SKM-1 (cell line): ENCODE data around the gene SCAF8.
"Not testable (repeated sequence)": the region's sequence is repeated elsewhere in the genome, so short reads cannot be mapped to it uniquely, and the experiment has no call there.

Source experiments
- DNase-seq: peaks from one replicate; lab custom pipeline; 2025; ENCODE audit not compliant: unreplicated experiment; lab: John Stamatoyannopoulos, UW

Gene SCAF8

DNA sequence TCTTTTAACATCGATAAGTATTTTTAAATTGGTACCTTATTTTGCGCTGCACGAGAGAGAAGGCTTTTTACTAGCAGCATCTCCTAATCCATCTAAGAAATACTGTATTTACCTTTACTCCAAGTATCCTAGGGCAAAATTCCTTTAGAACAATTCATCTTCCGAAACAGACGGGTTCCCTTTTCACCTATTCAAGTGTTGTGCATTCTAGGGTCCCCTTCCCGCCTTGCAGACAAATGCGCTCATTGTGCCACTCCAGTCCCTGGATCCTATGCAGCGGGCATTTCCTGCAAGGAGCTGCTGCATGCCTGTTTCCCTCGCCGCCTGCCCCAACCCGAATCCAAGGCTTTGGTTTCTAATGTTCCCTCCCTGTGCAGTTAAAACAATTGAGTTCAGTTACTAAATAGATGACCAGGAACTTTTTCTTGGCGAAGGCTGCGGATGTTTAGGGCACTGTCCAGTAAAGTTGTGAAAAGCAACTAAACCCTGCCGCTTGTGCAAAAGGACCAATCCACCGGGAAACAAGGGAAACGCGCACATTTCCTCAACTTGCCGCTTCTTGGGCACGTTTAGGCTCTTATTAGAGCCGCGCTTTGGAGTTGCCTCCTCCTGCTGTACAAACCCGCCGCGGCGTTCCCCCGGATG lies 556 bp upstream of the SCAF8 start:
- DNase-seq, result peak; percentile 44

DNA sequence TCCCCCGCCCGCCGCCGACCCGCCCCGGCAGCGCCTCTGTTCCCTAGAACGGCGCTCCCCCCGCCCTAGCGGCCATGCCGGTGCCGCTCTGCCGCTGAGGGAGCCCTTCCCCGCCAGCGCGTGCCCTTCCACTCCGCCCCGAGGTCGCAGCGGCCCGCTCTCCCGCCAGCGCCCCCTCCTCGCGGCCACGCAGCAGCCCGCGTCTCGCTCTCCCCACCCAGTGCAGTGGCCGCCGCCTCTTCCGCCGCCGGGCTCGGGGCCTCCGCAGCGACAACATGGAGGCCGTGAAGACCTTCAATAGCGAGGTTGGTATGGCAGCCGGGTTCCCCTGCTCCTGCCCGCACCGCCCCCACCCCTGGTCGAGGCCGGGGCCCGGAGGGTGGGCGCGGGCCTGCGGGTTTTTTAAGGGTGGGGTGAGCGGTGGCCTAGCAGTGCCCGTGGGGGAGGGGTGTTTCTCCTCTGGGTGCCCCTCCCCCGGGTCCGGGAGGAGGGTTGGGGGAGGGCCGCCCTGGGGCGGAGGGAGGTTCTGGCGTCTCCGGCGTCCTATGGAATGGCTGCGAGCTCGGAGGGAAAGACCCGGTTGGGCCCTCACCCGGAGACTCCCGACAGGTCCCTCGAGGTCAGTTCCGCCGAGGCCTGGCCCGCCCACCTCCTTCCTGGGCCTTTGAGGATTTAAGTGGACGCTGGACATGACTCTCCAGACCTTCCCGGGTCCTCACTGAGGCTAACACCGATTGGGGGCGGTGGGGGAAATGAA lies 588 bp downstream of the SCAF8 start:
- peak; percentile 67 for DNase-seq

DNA sequence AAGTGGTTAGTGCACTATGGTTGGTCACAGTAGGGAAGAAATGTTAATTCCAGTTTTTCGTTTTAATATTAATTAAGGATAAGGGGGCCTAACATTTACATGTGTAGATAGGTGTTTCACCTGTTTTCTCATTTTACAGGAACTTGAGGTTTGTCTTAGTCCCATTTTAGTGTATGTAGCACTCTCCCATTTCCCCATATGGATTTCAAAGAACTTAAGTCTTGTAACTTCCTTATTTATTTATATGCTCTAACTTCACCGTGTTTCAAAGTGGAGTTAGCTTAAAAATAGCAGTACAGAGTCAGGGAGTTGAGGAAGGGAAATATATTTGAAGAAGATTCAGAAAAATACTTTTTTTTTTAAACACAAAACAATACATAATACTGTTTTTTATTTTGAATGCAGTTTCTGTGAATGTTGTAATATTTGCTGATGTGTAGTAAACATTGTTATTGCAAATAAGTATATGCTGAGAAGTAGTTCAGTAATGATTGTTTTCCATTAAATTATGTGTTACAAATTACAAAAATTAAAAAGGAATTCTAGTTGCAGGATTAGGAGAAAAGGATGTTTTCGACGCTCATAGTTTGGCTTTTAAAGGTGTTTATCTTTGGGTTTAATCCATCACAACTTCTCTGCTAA lies 3.5 kb downstream of the SCAF8 start:
- peak; percentile 24 for DNase-seq

DNA sequence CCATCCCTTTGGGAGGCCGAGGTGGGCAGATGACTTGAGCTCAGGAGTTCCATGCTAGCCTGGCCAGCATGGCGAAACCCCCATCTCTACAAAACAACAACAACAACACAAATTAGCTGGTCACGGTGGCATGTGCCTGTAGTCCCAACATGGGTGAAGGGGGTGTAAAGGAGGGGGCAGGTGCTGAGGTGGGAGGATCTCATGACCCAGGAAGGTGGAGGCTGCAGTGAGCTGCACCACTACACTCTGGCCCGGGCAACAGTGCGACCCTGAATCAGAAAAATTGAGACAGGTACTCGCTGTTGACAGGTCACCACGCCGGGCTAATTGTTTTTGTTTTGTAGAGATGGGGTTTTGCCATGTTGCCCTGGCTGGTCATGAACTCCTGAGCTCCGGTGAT lies 4.2 kb downstream of the SCAF8 start:
- no peak for DNase-seq

DNA sequence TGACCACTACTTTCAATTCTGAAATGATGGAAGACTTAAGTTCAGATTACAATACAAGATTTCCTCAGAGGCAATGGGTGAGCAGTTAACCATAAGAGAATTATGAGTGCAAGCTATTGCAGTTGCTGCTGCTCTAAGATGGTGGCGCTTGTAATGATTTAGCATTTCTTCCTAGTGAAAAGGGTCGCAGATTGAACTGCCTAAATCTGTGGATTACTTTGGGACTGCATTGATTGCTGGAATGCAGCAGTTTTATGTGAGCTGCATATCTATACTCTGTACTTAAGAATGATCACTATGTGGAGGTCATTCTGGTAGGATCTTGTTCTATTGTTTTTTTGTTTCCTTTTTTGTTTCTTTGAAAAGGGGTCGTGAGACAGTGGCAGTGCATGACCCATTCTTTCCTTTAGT lies 5.3 kb downstream of the SCAF8 start:
- DNase-seq, result no peak

DNA sequence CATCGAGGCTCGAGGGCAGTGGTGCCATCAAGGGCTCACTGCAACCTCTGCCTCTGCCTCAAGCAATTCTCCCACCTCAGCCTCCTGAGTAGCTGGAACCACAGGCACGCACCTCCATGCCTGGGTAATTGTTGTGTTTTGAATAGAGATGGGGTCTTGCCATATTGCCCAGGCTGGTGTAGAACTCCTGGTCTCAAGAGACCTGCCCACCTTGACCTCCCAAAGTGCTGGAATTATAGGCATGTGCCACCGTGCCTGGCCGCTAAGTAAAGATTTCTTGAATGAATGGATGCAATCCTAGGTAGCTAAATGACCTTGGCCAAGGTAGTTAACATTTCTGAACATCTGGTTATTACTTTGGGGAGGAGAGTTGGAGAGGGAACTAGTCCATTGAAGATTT lies 7.4 kb downstream of the SCAF8 start:
- DNase-seq, result no peak

DNA sequence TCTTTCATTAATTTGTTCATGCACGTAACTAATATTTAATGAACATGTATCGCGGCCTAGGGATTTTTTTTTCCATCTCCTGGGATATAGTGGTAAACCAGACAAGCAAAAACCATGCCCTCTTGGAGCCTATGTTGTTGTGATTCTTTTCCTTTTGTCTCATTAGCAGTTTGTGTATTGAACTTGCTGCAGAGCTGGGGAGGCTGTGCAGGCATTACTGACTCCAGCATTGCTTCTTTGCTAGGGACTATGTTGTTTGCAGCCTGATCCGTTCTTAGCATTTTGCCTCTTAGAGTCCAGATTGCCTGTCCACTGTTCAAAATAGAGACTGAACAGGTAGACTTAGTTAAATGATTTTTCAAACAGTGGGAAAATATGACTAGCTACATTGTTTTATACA lies 9.7 kb downstream of the SCAF8 start:
- no peak for DNase-seq

DNA sequence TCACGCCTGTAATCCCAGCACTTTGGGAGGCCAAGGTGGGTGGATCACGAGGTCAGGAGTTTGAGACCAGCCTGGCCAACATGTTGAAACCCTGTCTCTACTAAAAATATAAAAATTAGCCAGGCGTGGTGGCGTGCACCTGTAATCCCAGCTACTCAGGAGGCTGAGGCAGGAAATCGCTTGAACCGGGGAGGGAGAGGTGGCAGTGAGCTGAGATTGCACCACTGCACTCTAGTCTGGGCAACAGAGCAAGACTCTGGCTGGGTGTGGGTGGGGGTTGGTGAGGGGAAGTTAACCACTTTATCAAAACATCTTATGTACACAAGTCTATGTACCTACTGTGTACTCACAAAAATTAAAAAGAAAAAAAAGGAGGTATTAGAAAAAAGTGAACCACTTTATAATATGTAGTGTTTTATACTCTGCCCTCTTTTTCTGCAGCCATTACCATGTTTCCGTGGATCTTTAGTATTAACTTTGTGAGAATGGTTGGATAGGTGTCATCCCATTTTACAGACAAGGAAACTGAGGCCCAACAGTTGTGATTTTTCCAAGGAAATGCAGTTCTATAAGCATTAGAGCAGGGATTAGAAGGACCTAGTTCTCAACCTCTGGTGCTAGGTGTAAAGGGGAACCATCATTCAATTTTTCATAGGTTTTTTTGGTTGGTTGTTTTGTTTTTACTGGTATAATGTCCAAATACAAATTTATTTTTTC lies 11.0 kb downstream of the SCAF8 start:
- DNase-seq, result not testable (repeated sequence)

DNA sequence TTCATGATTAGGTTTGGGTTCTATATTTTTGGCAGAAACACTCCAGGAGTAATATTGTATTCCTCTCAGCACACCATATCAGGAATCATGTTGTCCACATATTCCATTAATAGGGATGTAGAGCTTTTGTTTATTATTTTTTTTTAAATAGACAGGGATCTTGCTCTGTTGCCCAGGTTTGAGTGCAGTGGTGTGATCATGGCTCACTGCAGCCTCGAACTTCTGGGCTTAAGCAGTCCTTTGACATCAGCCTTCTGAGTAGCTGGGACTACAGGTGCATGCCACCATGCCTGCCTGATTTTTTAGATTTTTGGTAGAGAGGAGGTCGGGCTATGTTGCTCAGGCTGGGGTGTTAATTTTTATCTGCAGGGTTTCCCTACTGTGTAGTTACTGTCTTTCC lies 12.0 kb downstream of the SCAF8 start:
- no peak for DNase-seq

DNA sequence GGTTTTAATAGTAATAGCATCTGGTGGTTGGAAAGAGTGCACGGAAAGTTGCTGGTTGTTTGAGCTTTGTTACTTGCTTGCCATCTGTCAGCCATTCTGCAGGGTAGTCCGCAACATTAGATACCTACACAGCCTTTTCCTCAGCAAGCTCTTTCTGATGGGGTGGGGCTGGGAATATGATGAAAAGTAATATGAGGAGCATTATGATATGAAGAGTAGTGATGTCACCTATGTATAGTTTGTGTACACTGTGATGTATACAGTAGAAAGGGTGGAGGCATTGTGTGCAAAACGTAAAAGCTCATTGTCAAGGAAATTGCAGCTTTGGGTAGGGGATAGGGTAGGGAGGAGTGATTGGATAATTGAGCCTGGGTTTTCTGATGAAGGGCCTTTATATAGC lies 16.1 kb downstream of the SCAF8 start:
- DNase-seq, result no peak

DNA sequence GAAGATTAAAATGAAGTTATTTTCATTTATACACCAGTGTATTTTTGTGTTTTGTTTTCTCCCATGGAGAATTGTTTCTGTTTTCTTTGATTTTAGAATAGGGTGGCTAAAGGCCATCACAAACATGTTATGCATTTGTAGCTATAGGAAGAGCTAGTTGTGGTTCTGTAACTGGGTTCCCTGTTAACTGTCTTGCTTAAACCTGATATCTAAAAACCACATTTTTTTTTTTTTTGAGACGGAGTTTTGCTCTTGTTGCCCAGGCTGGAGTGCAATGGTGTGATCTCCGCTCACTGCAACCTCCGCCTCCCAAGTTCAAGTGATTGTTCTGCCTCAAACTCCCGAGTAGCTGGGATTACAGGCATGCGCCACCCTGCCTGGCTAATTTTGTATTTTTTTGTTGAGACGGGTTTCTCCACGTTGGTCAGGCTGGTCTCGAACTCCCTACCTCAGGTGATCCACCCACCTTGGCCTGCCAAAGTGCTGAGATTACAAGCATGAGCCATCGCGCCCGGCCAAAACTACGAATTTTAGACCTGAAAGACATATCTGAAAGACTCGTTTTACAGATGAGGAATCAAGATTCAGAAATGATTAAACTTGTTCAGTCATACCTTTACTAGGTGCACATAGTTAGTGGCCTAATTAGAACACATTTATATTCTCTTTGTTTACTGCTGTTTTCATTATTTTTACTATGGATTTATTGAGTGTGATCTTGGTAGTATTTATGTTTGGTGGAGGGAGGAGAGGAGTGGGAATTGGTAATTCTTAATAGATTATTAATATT lies 18.0 kb downstream of the SCAF8 start:
- DNase-seq, result no peak

DNA sequence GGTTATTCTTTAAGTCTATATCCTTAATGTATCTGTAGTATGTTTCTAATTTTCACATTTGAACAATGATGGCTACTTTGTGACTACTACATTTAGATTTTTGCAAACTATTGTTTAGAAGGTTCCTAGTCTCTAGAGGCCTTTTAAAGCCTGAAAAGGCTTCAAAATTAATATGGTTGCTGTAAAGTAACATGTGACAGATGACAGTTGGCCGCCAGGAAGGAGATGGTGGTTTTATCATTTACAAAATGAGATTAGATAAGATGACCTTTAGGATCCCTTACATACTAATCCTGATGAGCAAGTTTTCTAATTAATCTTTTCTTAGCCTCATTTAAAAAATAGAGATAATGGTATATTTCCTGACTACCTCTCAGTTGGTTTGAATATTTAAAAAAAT lies 18.8 kb downstream of the SCAF8 start:
- DNase-seq, result no peak

DNA sequence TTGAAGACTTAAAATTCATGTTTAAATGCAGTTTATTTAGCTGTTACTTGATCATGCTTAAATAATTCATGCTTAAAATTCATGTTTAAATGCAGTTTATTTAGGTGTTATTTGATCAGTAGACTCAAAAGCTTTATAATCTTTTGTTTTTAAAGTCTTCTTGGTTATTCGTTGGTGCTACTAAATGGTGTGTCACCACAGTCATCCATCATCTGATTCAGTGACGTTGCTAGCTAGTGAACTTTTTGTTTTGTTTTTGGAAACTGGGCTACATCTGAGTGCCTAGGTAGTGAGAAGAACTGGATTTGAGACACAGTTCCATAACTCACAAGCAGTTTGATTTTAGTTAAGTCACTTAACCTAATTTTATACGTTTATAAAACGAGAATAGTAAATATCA lies 20.9 kb downstream of the SCAF8 start:
- DNase-seq, result no peak

DNA sequence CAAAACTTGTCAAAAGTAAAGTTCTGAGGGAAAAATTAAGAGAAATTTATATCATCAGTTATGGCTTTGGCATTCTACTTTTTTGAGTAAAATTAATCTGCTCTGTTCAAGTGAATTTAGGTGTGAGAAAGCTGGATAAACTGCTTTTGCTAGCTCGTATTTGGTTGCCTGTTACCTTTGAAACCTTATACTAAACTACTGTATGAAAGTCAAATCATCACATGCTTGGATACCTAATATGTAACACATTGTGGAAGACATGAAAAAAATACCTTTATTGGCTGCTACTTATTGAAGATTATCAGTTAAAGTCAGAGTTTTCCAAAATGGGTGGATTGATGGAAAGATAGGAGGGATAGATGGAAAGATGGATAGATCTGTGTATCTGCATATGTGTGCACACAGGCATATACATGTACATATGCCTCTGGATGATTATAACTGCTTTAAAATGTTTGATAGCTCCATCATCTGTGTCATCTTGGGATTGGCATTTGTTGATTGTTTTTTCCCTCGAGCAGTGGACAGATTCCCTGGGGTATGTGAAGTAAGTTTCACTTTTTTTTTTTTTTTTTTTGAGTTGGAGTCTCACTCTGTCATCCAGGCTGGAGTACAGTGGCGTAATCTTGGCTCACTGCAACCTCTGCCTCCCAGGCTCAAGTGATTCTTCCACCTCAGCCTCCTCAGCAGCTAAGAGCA lies 24.3 kb downstream of the SCAF8 start:
- no peak for DNase-seq

DNA sequence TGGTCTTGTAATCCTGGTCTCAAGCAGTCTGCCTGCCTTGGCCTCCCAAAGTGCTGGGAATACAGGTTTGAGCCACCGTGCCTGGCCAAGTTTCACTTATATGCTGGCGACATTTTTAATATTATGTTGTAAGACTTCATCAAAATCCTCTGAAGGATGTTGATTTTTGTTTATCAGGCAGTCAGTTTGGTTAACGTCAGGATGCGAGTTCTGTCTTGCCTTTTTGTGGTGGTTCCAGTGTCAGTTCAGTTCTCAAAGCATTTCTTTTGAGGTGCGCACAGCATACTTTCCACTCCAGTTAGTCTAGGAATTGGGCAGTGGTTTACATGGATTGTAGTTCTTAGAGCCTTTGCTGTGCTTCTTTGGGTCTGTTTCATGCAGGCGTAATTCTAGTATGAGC lies 24.9 kb downstream of the SCAF8 start:
- DNase-seq, result no peak

DNA sequence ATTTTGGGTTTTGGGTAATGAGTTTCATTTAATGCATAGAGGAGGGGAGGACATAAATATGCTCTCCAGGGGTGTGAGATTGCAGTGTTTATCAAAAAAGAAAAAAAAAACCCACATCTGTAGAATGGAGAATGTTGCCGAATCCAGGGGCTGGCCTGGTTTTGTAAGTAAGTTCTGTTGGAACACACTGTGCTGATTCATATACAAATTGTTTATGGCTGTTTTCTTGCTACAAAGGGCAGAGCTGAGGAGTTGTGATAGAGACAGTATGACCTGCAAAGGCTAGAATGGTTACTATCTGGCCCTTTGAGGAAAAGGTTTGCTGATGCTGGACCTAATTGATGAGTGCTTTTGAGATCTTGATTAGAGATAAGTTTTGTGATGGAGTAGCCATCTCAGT lies 30.4 kb downstream of the SCAF8 start:
- DNase-seq, result no peak

DNA sequence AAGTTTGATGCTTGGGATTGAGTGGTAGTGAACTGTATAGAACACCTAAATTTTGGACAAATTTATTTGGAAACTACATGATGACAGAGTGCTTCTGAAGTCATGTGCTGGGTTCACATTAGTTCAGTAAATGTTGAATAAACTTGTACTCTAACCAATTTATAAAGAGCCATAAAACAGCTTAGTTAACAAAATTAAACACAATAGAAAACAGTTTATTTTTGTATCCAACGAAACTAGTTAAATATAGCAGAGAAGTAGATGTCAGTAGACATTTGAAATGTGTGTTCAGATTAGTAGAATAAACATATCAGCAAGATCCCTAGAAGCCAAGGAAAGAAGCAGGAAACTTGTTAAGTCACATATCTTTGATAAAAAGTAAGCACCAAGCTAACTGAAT lies 32.1 kb downstream of the SCAF8 start:
- DNase-seq, result no peak

DNA sequence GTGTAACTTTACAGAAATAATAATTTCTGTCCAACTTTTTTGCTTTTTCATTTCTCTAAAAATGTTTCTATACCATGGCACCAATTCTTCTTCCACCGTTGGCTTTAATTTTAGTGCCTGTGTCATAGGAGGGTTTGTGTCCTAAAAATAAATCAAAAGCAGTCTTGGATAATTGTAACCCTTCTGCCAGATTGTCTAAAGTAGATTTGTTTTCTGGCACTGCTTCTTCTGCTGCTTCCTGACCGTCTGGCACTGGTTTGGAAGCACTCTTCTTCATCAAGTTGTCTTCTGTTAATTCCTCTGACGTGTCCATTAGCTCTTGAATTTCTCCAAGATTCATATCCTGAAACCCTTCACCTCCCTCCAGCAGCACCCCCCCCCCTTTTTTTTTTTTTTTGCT lies 33.1 kb downstream of the SCAF8 start:
- no peak for DNase-seq

DNA sequence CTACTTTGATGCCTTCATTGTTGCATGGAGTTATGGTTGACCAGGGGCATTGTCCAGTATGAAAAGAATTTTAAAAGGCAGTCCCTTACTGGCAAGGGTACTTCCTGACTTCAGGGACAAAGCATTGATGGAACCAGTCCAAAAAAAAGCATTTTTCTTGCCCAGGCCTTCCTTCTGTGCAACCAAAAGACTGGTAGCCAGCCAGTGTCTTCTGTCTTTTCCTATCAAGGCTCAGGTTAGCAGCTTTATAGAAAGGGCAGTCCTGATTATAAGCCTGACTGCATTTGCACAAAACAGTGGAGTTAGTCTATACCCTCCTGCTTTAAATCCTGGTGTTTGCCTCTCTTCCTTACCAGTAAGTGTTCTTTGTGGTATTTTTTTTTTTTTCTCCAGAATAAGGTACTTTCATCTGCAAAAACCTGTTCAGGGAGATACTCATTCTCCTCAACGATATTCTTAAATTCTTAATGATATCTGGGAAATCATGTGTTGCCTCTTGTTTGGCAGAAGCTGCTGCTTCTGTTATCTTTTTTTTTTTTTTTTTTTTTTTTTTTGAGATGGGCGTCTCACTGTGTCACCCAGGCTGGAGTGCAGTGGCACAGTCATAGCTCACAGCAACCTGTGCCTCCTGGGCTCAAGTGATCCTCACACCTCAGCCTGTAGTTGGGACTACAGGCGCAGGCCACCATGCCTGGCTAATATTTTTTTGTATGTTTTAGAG lies 33.9 kb downstream of the SCAF8 start:
- no peak for DNase-seq

DNA sequence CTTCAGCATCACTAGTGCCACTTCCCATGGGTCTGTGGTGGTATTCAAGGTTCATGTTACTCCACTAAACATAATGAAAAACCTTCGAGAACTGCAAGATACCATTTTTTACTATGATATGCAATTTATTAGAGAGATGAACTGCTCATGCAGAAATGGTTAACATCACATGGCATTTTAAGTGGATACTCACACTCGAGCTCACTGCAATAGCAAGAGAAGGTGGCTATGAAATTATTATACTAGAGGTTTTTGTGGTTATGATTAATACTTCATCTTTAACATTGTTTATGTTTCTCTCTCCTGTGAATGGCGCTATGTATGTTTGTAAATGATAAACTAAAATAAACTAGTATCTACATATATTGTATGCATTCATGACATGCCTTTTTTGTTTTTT lies 35.1 kb downstream of the SCAF8 start:
- no peak for DNase-seq
